IPS-NIHi7 (cell line): Measurements from ENCODE around the gene GSTA1.
"Not testable (repeated sequence)": the region's sequence is repeated elsewhere in the genome, so short reads cannot be mapped to it uniquely, and the experiment has no call there.

Experiments
- DNase-seq: peaks from one replicate; pipeline ENCODE4 v3.0.0; 2012; ENCODE audit warnings: mixed read lengths; ENCODE audit errors: extremely low spot score

Gene GSTA1

GRCh38 chr6:52757651-52758338 lies 45.8 kb downstream of the GSTA1 start:
- not testable (repeated sequence) for DNase-seq

GRCh38 chr6:52754443-52754842 lies 49.2 kb downstream of the GSTA1 start:
- no peak for DNase-seq

- DNase-seq = not testable (repeated sequence)
These were observed 50.5 kb downstream of the GSTA1 start for GRCh38 chr6:52753137-52753536.

- no peak for DNase-seq
These were observed 51.3 kb downstream of the GSTA1 start for GRCh38 chr6:52752310-52752709.

GRCh38 chr6:52749556-52750152 lies 54.0 kb downstream of the GSTA1 start:
- DNase-seq = no peak

GRCh38 chr6:52747301-52747700 lies 56.3 kb downstream of the GSTA1 start:
- DNase-seq = not testable (repeated sequence)

GRCh38 chr6:52746213-52746612 lies 57.4 kb downstream of the GSTA1 start:
- DNase-seq = no peak

GRCh38 chr6:52745764-52746201 lies 57.8 kb downstream of the GSTA1 start:
- no peak for DNase-seq

- DNase-seq = no peak
These were observed 61.7 kb downstream of the GSTA1 start for GRCh38 chr6:52741872-52742271.
